IPS-11a (cell line): ENCODE data around the gene PRR14.

ENCODE experiments used
- H3K4me3 ChIP-seq: one replicate; pipeline ENCODE4 v1.5.1; 2013; ENCODE audit warnings: low read depth, low read length, control low read depth

Gene PRR14

GRCh38 chr16:30658731-30659506 lies 8.2 kb downstream of the PRR14 start:
- peak overlapping the region; percentile 94 for H3K4me3 ChIP-seq

GRCh38 chr16:30659507-30660423 lies 9.0 kb downstream of the PRR14 start:
- peak overlapping the region; percentile 94 for H3K4me3 ChIP-seq

DNA sequence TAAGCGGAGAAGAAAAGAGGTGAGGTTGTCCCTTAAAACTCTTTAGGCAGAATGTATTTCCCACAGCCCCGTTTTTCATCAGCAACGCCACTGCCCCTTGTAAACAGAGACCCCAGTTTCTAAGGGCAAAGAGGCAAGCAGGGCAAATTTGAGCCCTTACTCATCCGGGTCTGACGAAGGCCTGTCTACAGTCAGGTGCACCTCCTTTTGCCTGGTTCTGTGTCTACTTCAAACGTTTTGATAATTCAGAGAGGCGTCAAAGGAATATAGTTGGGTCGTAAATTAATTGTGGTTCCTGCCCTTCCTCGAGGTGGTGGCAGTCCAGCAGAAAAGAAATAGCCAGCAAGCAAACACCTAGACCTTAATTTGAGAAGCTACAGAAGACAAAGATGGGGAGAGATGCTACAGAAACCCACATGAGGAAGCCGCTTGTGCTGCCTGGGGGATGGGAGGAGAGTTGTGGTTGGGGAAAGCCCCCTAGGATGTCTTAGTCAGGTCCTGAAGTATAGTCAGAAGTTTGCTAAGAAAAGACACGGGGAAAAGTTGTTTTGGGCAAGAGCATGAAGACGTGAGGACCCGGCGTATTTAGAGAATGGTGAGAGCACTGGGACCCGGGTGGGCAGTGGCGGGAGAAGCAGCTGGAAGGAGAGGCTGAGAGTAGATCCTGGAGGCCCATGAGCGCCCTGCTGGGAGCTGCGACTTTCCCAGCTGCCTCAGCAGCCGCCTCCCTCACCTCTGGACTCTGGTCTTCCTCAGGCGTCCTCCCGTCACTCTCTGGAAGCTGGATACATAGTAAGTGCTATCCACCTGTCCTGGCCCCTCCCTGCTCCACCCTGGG lies 9.9 kb downstream of the PRR14 start:
- no peak overlapping the region for H3K4me3 ChIP-seq

GRCh38 chr16:30662449-30662848 lies 11.7 kb downstream of the PRR14 start:
- H3K4me3 ChIP-seq: no peak overlapping the region

DNA sequence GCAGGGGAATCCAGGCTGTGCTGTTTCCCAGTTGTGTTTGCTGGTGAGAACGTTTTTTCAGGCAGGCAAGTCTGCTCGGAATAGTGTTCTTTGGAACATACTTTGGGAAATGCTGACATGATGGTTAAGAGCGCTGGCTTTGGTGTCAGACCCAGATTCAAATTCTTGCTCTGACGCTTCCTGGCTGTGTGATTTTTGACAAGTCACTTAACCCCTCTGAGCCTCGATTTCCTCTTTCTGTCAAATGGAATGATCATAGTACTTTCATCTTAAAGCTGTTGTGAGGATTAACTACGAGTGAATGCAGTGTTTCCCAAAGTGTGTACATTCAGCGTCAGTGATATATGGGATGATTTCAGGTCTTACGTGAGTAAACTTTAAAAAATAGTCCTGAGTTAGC lies 12.3 kb downstream of the PRR14 start:
- no peak overlapping the region for H3K4me3 ChIP-seq

GRCh38 chr16:30663820-30664219 lies 13.1 kb downstream of the PRR14 start:
- no peak overlapping the region for H3K4me3 ChIP-seq

GRCh38 chr16:30664616-30665109 lies 13.9 kb downstream of the PRR14 start:
- H3K4me3 ChIP-seq: no peak overlapping the region

DNA sequence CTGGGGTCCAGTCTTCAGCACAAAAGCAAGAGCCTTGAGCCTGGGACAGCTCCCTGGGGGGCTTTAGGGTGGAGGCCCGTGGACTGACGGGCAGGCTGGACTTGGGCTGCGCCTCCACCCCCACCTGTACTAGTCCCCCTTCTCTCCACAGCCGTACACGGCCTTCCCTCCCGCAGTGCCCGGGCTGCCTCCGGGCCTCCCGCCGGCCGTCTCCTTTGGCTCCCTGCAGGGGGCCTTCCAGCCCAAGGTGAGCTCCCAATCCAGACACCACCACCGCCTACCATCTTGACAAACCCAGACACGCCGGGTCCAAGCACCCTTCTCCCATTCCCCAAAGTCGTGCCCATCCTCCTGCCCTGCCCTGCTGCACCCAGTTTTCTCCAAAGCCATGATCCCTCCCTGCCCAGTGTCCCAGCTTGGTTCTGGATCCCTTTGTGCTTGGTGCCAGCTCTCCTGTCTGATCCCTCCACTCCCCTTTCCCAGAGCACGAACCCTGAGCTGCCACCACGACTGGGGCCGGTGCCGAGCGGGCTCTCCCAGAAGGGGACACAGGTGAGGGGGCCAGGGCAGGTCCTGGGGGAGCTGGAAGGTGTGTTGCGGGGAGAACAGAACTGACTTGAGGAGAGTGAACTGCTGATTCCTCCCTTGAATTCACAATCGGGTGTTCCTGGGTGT lies 14.5 kb downstream of the PRR14 start:
- no peak overlapping the region for H3K4me3 ChIP-seq

DNA sequence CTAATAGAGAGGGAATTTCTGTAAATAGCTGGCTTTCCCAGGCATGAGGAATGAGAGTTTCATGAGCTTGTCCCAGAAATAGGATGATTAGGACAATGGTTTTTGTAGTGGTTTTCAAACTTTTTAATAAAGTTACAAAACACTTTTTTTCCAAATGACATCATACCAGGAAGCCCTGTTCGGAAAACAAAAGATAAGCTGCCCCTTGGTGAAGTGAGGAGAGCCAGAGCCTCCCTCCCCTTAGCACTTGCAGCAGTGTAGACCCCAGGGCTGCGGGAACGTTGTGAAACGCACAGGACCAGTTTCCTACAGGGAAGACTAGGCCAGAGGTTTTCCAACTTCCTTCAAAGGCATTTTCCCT lies 15.1 kb downstream of the PRR14 start:
- no peak overlapping the region for H3K4me3 ChIP-seq

GRCh38 chr16:30666681-30667080 lies 15.9 kb downstream of the PRR14 start:
- no peak overlapping the region for H3K4me3 ChIP-seq

DNA sequence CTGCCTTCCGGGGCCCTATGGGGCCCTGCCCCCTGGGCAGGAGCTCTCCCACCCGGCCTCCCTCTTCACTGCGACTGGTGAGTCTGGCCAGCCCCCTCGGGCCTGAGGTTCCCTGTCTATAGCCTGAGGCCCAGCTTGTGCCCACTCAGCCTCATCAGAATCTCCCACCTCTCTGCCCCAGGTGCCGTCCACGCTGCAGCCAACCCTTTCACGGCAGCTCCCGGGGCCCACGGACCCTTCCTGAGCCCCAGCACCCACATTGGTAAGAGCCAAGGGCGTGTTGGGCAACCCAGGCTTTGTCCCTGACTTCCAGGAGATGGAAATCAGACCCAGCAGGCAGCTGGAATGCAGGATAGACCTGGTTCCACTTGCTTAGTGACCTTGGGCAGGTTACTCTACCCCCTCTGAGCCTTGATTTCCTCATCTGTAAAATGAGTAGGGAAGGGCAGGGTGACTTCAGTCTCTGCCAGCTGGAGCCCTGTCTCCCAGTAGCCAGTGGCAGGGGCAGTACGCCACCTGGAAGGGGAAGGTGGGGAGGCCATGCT lies 16.7 kb downstream of the PRR14 start:
- H3K4me3 ChIP-seq: no peak overlapping the region

GRCh38 chr16:30668393-30668792 lies 17.6 kb downstream of the PRR14 start:
- no peak overlapping the region for H3K4me3 ChIP-seq

DNA sequence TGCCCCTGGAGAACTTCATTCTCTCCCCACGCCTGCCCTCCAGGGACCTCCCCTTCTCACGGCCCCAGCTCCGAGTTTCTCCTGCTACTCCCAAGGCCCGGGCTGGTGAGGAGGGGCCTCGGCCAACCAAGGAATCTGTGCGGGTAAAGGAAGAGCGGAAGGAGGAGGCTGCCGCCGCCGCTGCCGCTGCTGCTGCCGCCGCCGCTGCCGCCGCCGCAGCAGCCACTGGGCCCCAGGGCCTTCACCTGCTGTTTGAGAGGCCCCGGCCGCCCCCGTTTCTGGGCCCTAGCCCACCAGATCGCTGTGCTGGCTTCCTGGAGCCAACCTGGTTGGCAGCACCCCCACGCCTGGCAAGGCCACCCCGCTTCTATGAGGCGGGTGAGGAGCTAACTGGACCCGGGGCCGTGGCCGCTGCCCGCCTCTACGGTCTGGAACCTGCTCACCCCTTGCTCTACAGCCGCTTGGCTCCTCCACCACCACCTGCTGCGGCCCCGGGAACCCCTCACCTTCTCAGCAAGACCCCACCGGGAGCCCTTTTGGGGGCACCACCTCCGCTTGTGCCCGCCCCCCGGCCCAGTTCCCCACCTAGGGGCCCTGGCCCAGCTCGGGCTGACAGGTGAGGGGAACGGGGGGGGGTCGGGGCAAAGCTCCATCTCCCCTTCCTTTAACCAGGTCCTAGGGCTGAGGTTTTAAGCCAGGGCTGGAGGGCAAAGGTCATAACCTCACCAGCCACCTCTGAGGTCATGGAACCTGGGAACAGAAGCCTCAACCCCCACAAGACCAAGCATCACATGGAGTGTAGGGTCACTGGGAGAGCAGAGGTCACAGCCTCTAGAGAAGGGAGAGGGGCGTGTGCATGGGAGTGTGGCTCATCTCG lies 18.5 kb downstream of the PRR14 start:
- no peak overlapping the region for H3K4me3 ChIP-seq

GRCh38 chr16:30669903-30670824 lies 19.4 kb downstream of the PRR14 start:
- H3K4me3 ChIP-seq: no peak overlapping the region

DNA sequence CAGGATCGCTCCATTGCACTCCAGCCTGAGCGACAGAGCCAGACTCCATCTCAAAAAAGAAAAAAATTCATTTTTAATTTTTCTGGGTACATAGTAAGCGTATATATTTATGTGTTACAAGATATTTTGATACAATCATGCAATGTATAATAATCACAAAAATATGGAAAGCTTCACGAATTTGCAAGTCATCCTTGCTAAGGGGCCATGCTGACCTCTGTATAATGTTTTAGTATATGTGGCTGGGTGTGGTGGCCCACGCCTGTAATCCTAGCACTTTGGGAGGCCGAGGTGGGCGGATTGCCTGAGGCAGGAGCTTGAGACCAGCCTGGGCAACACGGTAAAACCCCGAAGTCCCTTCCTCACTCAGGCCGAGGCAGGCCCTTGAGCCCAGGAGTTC lies 24.4 kb downstream of the PRR14 start:
- H3K4me3 ChIP-seq: no peak overlapping the region

GRCh38 chr16:30677931-30678585 lies 27.3 kb downstream of the PRR14 start:
- H3K4me3 ChIP-seq: no peak overlapping the region

DNA sequence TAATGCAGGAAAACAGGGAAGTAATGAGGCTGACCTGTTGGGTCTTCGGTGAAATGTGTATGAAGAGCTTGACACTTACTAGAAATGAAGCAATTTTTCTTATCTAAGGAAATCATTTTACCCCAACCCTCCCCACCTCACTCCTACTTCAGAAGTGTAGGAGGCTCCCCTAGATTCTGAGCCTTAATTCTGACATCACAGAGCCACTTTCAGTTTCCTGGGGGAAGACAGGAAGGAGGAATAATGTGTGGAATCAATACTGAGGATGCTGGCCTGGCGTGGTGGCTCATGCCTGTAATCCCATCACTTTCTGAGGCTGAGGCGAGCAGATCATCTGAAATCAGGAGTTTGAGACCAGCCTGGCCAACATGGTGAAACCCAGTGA lies 27.8 kb downstream of the PRR14 start:
- no peak overlapping the region for H3K4me3 ChIP-seq

DNA sequence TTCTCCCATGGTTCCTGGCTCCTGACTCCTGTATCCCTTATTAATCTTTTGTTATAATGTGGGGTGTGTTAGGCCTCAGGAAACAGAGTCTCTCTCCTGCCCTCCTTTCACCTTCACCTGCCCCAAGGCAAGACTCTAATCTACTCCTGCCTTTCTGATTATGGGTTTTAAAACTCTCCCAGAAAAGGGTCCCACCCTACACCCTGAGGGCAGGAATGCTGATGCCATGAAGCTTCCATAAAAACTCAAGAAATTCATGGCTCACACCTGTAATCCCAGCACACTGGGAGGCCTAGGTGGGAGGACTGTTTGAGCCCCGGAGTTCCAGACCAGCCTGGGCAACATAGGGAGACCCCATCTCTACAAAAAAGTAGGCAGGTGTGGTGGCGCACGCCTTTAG lies 29.6 kb downstream of the PRR14 start:
- H3K4me3 ChIP-seq: no peak overlapping the region
